Measurements from ENCODE around the gene PYM1.

Gene PYM1

DNA sequence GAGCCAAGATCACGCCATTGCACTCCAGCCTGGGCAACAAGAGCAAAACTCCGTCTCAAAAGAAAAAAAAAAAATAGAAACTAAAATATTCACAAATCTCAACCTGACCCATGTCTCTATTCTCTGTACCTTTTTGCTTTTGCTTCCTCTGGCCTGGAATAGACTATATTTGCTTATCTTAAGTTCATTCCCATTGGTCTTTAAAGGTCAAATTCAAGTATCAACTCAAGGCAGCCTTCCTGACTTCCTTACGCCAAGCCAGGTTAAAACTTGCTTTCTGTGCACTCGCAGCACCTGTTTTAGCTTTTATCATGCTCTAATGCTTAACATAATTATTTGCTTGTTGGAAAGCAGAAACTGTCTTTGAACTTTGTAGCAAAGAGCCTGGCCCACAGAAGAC, 14.8 kb downstream of the PYM1 start:
- no peak for DNase-seq (ENCODE audit: extremely low read depth, low read depth)
- H3K4me3 ChIP-seq (replicated peaks; ENCODE audit: low read depth, low read length) = no peak overlapping the region
- TF ChIP-seq, protein P1, sequence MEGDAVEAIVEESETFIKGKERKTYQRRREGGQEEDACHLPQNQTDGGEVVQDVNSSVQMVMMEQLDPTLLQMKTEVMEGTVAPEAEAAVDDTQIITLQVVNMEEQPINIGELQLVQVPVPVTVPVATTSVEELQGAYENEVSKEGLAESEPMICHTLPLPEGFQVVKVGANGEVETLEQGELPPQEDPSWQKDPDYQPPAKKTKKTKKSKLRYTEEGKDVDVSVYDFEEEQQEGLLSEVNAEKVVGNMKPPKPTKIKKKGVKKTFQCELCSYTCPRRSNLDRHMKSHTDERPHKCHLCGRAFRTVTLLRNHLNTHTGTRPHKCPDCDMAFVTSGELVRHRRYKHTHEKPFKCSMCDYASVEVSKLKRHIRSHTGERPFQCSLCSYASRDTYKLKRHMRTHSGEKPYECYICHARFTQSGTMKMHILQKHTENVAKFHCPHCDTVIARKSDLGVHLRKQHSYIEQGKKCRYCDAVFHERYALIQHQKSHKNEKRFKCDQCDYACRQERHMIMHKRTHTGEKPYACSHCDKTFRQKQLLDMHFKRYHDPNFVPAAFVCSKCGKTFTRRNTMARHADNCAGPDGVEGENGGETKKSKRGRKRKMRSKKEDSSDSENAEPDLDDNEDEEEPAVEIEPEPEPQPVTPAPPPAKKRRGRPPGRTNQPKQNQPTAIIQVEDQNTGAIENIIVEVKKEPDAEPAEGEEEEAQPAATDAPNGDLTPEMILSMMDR (IDR thresholded peaks at IDR 0.05; ENCODE audit: low read depth, low read length, missing control alignments) = no peak

DNA sequence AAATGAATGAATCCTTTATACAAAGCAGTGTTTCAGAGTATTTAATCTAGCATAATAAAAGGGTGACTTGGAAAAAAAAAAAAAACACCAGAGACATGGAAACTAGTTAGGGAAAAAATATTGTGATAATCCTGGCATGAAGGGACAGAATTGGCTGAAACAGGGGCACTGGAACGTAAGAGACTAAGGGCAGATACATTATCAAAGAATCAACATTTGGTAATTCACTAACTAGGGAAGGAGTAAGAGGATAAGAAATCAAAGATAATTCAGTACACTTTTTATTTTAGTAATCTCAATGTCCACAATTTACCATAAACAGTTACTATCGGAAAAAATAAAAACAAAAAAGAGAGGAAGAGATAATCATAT, 18.2 kb downstream of the PYM1 start:
- H3K4me3 ChIP-seq (replicated peaks; ENCODE audit: low read depth, low read length) = no peak overlapping the region

DNA sequence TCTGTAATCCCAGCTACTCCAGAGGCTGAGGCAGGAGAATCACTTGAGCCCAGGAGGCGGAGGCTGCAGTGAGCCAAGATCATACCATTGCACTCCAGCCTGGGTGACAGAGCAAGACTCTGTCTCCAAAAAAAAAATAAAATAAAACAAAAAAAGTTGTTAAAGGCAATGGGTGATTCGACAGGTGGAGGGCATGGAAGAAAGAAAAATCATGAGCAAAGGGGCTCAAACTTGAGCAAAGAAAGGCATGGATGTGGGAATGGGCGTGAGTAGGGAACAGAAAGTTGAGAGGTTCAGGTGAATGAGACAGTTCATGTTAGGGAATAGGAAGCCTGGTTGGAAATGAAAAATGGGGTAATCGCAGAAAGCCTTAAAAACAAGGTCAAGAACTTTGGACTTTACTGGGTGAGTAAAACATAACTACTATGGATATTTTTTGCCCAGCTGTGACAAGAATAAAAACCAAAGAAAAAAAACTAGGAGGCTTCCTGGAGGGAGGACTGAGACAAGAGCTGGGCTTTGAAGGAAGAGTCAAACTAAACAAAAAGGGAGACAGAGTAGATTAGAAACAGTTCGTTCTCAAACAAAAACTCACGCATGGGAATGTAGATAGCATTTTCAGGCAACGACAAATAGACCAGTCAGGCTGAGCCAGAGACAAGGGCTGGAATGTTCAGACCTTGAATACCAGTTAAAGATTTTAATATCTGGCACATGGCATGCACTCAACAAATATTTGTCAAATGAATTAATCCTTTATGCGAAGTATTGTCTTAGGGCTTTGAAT, 18.8 kb downstream of the PYM1 start:
- no peak overlapping the region for H3K4me3 ChIP-seq (replicated peaks; ENCODE audit: low read depth, low read length)
- DNase-seq (ENCODE audit: extremely low read depth, low read depth) = no peak
- TF ChIP-seq, protein P1 (IDR thresholded peaks at IDR 0.05; ENCODE audit: low read depth, low read length, missing control alignments) = no peak

More for the DNA sequence above, 18.2 kb downstream of the PYM1 start:
- TF ChIP-seq, protein P1 (IDR thresholded peaks at IDR 0.05; ENCODE audit: low read depth, low read length, missing control alignments) = no peak
- no peak for DNase-seq (ENCODE audit: extremely low read depth, low read depth)

DNA sequence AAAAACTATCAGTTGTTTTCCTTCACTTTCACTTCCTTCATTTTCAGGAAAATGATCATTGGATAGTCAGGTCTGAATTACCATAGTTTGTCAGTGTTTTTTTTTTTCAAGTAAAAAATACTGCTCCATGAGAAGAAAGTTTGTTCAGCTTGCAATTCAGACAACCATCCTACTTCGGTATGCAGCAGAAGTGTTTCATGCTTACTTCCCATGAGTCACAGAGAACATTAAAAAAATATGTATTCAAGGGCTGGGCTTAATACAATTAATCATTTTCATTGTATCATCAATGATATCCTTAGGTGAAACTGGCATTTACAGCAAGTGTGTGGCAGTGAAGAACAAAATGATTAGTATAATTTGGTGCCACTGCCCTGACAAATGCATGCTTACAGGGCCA, 21.6 kb downstream of the PYM1 start:
- TF ChIP-seq, protein P1 (IDR thresholded peaks at IDR 0.05; ENCODE audit: low read depth, low read length, missing control alignments) = no peak
- no peak for DNase-seq (ENCODE audit: extremely low read depth, low read depth)
- no peak overlapping the region for H3K4me3 ChIP-seq (replicated peaks; ENCODE audit: low read depth, low read length)

DNA sequence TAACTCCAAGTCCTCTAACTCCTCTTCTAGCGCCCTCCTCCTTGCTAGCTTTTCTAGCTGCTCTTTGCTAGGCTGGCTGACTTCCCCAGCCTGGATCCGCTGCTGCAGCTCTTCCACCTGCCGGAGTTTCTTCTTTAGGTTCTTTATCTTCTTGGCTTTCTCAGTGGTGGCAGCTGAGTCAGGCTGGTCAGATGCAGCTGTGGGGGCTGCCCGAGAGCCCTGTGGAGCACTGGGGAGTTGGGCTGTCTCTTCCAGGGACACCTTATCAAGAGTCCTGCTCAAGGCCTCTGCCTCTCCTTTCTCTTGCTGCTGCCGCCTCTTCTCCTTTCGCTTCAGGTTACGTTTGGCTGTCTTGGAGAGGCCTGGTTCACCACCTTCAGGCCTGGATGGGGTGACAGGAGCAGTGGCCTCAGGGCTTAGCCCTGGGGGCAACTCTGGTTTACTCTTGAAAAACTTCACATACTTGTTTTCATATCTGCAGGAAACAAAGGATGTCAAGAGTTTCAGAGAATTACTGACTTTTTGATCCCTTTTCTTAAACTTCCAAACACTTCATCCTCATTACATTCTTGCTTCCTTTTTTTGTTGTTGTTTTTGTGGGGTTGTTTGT, 25.7 kb downstream of the PYM1 start:
- H3K4me3 ChIP-seq (replicated peaks; ENCODE audit: low read depth, low read length) = no peak overlapping the region
- TF ChIP-seq, protein P1 (IDR thresholded peaks at IDR 0.05; ENCODE audit: low read depth, low read length, missing control alignments) = no peak
- DNase-seq (ENCODE audit: extremely low read depth, low read depth) = no peak

DNA sequence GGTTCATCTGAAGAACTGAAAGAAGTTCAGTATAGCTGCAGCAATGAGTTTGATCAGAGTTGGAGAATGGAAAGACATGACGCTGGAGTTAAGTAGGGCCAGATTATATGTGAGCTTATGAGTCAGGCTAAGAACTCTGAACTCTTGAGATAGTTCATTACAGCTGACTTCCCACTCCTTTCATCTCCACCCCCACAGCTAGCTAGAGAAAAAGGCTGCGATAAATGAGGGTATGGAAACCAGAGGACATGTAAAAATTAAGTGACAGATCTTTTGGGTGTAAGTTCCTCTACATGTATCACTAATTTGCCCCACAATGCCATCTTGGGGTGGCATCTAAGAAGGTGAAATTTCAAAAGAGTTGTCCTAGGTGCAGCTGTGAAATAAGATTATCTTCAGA, 28.6 kb downstream of the PYM1 start:
- DNase-seq (ENCODE audit: extremely low read depth, low read depth) = peak; percentile 22
- TF ChIP-seq, protein P1 (IDR thresholded peaks at IDR 0.05; ENCODE audit: low read depth, low read length, missing control alignments) = no peak
- H3K4me3 ChIP-seq (replicated peaks; ENCODE audit: low read depth, low read length) = no peak overlapping the region
